ENCODE measurements around the gene LLGL2. TPM values are rescaled to one million over a fixed set of nuclear protein-coding genes. Genes with fewer than 3 reads are reported as not detected.

LLGL2 gene
- total RNA-seq, 1 experiment from 2014 or later, result 165 TPM

DNA sequence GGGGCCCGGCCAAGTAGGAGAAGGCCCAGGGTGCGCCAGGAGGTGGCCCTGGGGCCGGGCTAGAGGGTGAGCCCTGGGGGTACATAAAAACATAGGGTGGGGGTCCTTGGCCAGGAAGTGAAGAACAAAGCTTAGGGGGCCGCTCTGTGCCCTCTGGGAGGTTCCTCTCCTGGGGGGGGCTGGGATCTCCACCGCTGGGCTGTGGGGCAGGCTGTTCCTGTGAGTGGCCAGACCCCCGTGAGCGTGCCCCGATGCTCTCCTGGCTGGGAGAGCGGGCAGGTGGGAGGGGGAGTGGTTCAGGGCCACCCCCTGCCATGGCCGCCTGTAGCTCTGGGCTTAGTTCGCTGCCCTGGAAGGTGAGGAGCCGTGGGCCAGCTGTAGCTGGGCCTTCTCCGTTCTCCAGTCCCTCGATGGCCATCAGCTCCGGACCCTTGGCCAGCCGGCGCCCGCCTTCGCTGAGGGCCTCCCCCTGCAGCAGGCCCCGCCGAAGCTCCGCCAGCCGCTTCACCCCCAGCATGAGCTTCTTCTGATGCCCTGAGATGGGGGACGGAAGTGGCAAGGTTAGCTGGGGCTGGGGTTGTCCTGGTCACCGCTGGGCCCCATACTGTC lies 22.7 kb upstream of the LLGL2 start:
- Mint-ChIP-seq H3K27ac (ENCODE audit: unreplicated experiment) (no peak overlapping the region), H3K4me1 (ENCODE audit: low read depth, unreplicated experiment) (no peaks in the 10 kb centered on the region), H3K36me3 (ENCODE audit: insufficient read depth, unreplicated experiment) (peaks cover 72% of the 10 kb centered on the region), H3K27me3 (ENCODE audit: insufficient read depth, unreplicated experiment) (no peaks in the 10 kb centered on the region), H3K9me3 (ENCODE audit: unreplicated experiment) (no peaks in the 10 kb centered on the region), H3K4me3 (ENCODE audit: unreplicated experiment) (no peak overlapping the region)
- DNase-seq, result no peak
- Histone ChIP-seq H3K27me3 (replicated peaks; ENCODE audit: control insufficient read depth, insufficient read depth, low read length) (no peaks in the 10 kb centered on the region), H3K4me3 (ENCODE audit: low read depth, low read length) (no peak overlapping the region), H3K36me3 (ENCODE audit: control insufficient read depth, insufficient read depth, low read length) (peaks cover 1% of the 10 kb centered on the region; the same call in 1 of the 2 replicates), H3K4me1 (no peaks in the 10 kb centered on the region), H3K9me3 (no peaks in the 10 kb centered on the region)
- intact Hi-C loops (cut with micrococcal nuclease; ENCODE audit: unreplicated experiment), result no loop called here
- POLR2A ChIA-PET, result no interaction called here
- TF ChIP-seq, protein P1, sequence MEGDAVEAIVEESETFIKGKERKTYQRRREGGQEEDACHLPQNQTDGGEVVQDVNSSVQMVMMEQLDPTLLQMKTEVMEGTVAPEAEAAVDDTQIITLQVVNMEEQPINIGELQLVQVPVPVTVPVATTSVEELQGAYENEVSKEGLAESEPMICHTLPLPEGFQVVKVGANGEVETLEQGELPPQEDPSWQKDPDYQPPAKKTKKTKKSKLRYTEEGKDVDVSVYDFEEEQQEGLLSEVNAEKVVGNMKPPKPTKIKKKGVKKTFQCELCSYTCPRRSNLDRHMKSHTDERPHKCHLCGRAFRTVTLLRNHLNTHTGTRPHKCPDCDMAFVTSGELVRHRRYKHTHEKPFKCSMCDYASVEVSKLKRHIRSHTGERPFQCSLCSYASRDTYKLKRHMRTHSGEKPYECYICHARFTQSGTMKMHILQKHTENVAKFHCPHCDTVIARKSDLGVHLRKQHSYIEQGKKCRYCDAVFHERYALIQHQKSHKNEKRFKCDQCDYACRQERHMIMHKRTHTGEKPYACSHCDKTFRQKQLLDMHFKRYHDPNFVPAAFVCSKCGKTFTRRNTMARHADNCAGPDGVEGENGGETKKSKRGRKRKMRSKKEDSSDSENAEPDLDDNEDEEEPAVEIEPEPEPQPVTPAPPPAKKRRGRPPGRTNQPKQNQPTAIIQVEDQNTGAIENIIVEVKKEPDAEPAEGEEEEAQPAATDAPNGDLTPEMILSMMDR (IDR thresholded peaks at IDR 0.05; ENCODE audit: insufficient read depth in 1 of 2, low read depth in 1 of 2, low read length in 1 of 2, severe bottlenecking in 1 of 2, unreplicated experiment in 1 of 2), result no peak
- CTCF ChIA-PET, result interaction anchor here (1.1 to 1.5 kb wide), 2 partner anchors 15 to 131 kb away, joined by 3 to 5 read pairs; partner anchors contain the start of gene SMIM5
- no TSS peak for BruUV-seq (replicated peaks)

DNA sequence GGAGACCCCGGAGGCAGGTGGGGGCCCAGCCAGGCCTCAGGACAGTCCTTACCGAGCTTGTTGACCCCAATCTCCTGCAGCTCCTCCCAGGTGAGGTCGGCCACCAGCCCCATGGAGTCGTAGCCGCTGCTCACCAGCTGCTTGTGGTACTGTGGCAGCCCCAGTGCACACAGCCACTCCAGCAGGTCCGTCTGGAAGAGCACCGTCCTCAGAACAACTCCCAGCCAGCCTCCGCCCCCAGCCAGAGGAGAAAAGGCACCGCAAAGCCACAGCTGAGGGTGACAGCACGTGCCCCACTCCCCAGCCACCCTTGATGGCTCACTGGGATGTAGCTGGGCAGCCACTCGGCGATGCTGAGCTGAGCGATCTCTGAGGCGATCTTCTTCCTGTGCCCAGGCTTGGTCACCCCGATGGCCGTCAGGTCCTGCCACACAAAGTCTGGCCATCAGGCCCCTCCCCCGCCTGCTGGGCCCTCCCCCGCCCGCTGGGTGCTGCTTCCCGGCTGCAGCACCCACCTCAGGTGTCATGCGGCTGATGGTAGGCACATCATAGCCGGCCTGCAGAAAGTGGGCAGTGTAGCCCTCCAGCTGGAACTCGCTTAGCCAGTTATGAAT lies 22.1 kb upstream of the LLGL2 start:
- CTCF ChIA-PET, result interaction anchor here (0.7 to 1.5 kb wide), 3 partner anchors 16 to 130 kb away, joined by 3 to 5 read pairs (median 5); partner anchors contain the start of gene SMIM5
- BruUV-seq (replicated peaks), result no TSS peak
- intact Hi-C loops (cut with micrococcal nuclease; ENCODE audit: unreplicated experiment), result no loop called here
- Mint-ChIP-seq H3K27me3 (ENCODE audit: insufficient read depth, unreplicated experiment) (no peaks in the 10 kb centered on the region), H3K4me3 (ENCODE audit: unreplicated experiment) (no peak overlapping the region), H3K36me3 (ENCODE audit: insufficient read depth, unreplicated experiment) (peaks cover 66% of the 10 kb centered on the region), H3K27ac (ENCODE audit: unreplicated experiment) (no peak overlapping the region), H3K9me3 (ENCODE audit: unreplicated experiment) (no peaks in the 10 kb centered on the region), H3K4me1 (ENCODE audit: low read depth, unreplicated experiment) (no peaks in the 10 kb centered on the region)
- POLR2A ChIA-PET, result no interaction called here
- TF ChIP-seq, protein P1 (IDR thresholded peaks at IDR 0.05; ENCODE audit: insufficient read depth in 1 of 2, low read depth in 1 of 2, low read length in 1 of 2, severe bottlenecking in 1 of 2, unreplicated experiment in 1 of 2), result no peak
- no peak overlapping the region for H3K4me3 ChIP-seq (ENCODE audit: low read depth, low read length)
- no peaks in the 10 kb centered on the region for H3K9me3 ChIP-seq
- H3K4me1 ChIP-seq, result peaks cover 4% of the 10 kb centered on the region; the same call in 1 of the 2 replicates
- H3K27me3 ChIP-seq (replicated peaks; ENCODE audit: control insufficient read depth, insufficient read depth, low read length), result no peaks in the 10 kb centered on the region
- peaks cover 1% of the 10 kb centered on the region; the same call in 1 of the 2 replicates for H3K36me3 ChIP-seq (ENCODE audit: control insufficient read depth, insufficient read depth, low read length)
- DNase-seq, result no peak

GRCh38 chr17:75503976-75504346 lies 21.5 kb upstream of the LLGL2 start:
- peaks cover 4% of the 10 kb centered on the region; the same call in 1 of the 2 replicates for H3K4me1 ChIP-seq

More at GRCh38 chr17:75503976-75504346, 21.5 kb upstream of the LLGL2 start:
- Histone ChIP-seq H3K36me3 (ENCODE audit: control insufficient read depth, insufficient read depth, low read length) (peaks cover 1% of the 10 kb centered on the region; the same call in 1 of the 2 replicates), H3K4me3 (ENCODE audit: low read depth, low read length) (no peak overlapping the region), H3K27me3 (replicated peaks; ENCODE audit: control insufficient read depth, insufficient read depth, low read length) (no peaks in the 10 kb centered on the region), H3K9me3 (no peaks in the 10 kb centered on the region)
- no peak for DNase-seq
- H3K27me3 Mint-ChIP-seq (ENCODE audit: insufficient read depth, unreplicated experiment), result no peaks in the 10 kb centered on the region
- H3K27ac Mint-ChIP-seq (ENCODE audit: unreplicated experiment), result no peak overlapping the region
- intact Hi-C loops (cut with micrococcal nuclease; ENCODE audit: unreplicated experiment), result loop anchor here (1.0 kb wide), 1 partner anchor 78 kb away; no protein-coding TSS in a partner anchor
- H3K4me1 Mint-ChIP-seq (ENCODE audit: low read depth, unreplicated experiment), result peaks cover 4% of the 10 kb centered on the region
- TF ChIP-seq, protein P1 (IDR thresholded peaks at IDR 0.05; ENCODE audit: insufficient read depth in 1 of 2, low read depth in 1 of 2, low read length in 1 of 2, severe bottlenecking in 1 of 2, unreplicated experiment in 1 of 2), result no peak
- no peaks in the 10 kb centered on the region for H3K9me3 Mint-ChIP-seq (ENCODE audit: unreplicated experiment)
- BruUV-seq (replicated peaks), result no TSS peak
- H3K36me3 Mint-ChIP-seq (ENCODE audit: insufficient read depth, unreplicated experiment), result peaks cover 64% of the 10 kb centered on the region
- POLR2A ChIA-PET, result no interaction called here
- CTCF ChIA-PET, result interaction anchor here (0.7 to 1.1 kb wide), 3 partner anchors 17 to 131 kb away, joined by 3 to 5 read pairs (median 3); no protein-coding TSS in a partner anchor
- no peak overlapping the region for H3K4me3 Mint-ChIP-seq (ENCODE audit: unreplicated experiment)

Measured in Caco-2 (cell line).